GM19324 (cell line): ENCODE data around the gene CCDC89.
"Not testable (repeated sequence)": the region's sequence is repeated elsewhere in the genome, so short reads cannot be mapped to it uniquely, and the experiment has no call there.

ENCODE experiments used
- ATAC-seq: cut with Tn5 transposase; IDR thresholded peaks from one replicate; pipeline ENCODE4 v1.9.1; 2021; ENCODE audit warnings: mild to moderate bottlenecking, moderate library complexity; ENCODE audit not compliant: unreplicated experiment, low FRiP score

Gene CCDC89

GRCh38 chr11:85656777-85657176 lies 29.2 kb downstream of the CCDC89 start:
- ATAC-seq, result no peak

GRCh38 chr11:85654343-85654742 lies 31.7 kb downstream of the CCDC89 start:
- ATAC-seq, result not testable (repeated sequence)

DNA sequence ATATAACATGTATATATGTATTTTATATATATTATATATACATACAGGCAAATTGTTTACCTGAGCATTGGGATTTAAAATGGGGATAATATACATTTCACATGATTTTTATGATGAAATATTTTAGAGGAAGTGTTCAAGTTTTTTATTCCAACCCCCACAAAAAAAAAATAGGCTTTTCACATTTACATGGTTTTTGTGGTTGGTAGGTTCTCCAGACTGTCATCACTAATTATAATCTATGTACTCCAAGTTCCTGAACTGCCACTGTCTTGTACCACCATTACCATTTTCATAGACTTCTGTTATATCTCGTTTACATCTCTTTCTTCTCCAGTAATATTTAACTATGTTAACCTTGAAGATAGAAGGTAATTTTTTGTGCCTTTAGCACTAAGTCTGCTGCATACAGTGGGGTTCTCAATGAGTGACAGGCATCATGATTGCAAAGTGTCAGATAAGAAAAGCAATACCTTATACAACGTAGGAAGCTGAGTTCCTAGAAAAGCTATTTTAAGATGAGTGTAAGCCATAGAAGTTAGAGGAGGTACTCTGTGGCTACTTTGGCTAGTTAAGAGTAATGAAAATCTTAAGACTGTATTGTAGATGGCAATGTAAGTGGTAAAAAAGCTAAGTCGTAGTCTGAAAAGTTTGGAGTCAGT lies 33.1 kb downstream of the CCDC89 start:
- no peak for ATAC-seq

DNA sequence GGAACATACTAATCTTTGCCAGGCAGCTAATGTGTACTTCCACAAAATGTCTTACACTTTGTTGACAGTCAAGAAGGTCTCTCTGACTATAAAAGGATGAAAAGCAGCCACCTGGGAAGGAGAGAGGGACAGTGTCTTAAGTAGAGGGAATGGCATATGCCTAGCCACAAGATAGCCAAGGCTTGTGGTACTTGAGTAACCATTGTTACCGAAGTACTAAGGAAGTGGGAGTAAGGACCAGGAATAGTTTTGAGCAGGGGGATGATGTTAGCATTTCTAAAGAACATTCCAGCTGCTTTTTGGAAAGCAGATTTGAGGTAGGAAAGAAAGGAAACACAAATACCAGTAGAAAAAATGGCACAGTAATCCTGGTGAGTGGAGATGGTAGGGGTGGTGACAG lies 34.9 kb downstream of the CCDC89 start:
- no peak for ATAC-seq

- peak; percentile 100 for ATAC-seq
Measured at GRCh38 chr11:85647604-85648299, 38.2 kb downstream of the CCDC89 start, which contains the start of gene TMEM126A. TSS of gene TMEM126A (plus strand) at chr11:85647967. CDS start at chr11:85650256, 2,289 bp downstream.

- ATAC-seq, result no peak
Measured at GRCh38 chr11:85647078-85647477, 38.9 kb downstream of the CCDC89 start.

GRCh38 chr11:85643191-85643614 lies 42.8 kb downstream of the CCDC89 start:
- ATAC-seq, result no peak

GRCh38 chr11:85634747-85635146 lies 51.2 kb downstream of the CCDC89 start:
- ATAC-seq, result no peak
